ENCODE data around the gene PRKAR1A.

Gene PRKAR1A

GRCh38 chr17:68568581-68568980 is 56.4 kb downstream of the PRKAR1A start:
- no peak for TF ChIP-seq ZNF8 (CRISPR knock-in tag; IDR thresholded peaks at IDR 0.05)
- no peak for TF ChIP-seq ZC3H10 (CRISPR knock-in tag; IDR thresholded peaks at IDR 0.05)
- no peak for TF ChIP-seq TCF4 (CRISPR knock-in tag; IDR thresholded peaks at IDR 0.05; ENCODE audit: borderline replicate concordance)
- ATAC-seq: no peak

- ATAC-seq: no peak
- TF ChIP-seq RARB (CRISPR knock-in tag; IDR thresholded peaks at IDR 0.05) (no peak), ESRRG (CRISPR knock-in tag; IDR thresholded peaks at IDR 0.05) (no peak), POU6F1 (CRISPR knock-in tag; IDR thresholded peaks at IDR 0.05; ENCODE audit: borderline replicate concordance, low read depth) (no peak), ZNF70 (CRISPR knock-in tag; IDR thresholded peaks at IDR 0.05) (no peak), ARNTL (CRISPR knock-in tag; IDR thresholded peaks at IDR 0.05; ENCODE audit: borderline replicate concordance, low read depth) (no peak), CSDC2 (CRISPR knock-in tag; IDR thresholded peaks at IDR 0.05) (no peak), CSRNP3 (CRISPR knock-in tag; IDR thresholded peaks at IDR 0.05) (no peak)
Measured at GRCh38 chr17:68569346-68569745, 57.1 kb downstream of the PRKAR1A start.

GRCh38 chr17:68570526-68570925 is 58.3 kb downstream of the PRKAR1A start:
- no peak for TF ChIP-seq OSR1 (CRISPR knock-in tag; IDR thresholded peaks at IDR 0.05)
- no peak for TF ChIP-seq CREB5 (CRISPR knock-in tag; IDR thresholded peaks at IDR 0.05; ENCODE audit: low read depth)
- TF ChIP-seq PPARA (CRISPR knock-in tag; IDR thresholded peaks at IDR 0.05; ENCODE audit: borderline replicate concordance): no peak
- TF ChIP-seq TOX (CRISPR knock-in tag; IDR thresholded peaks at IDR 0.05; ENCODE audit: borderline replicate concordance): no peak
- TF ChIP-seq PATZ1 (CRISPR knock-in tag; IDR thresholded peaks at IDR 0.05; ENCODE audit: borderline replicate concordance): no peak
- no peak for TF ChIP-seq ZNF8 (CRISPR knock-in tag; IDR thresholded peaks at IDR 0.05)
- TF ChIP-seq SNAI2 (CRISPR knock-in tag; IDR thresholded peaks at IDR 0.05): no peak
- no peak for TF ChIP-seq ARNTL (CRISPR knock-in tag; IDR thresholded peaks at IDR 0.05; ENCODE audit: borderline replicate concordance, low read depth)
- TF ChIP-seq TSHZ2 (CRISPR knock-in tag; IDR thresholded peaks at IDR 0.05): no peak
- no peak for TF ChIP-seq CSDC2 (CRISPR knock-in tag; IDR thresholded peaks at IDR 0.05)
- no peak for TF ChIP-seq POU6F1 (CRISPR knock-in tag; IDR thresholded peaks at IDR 0.05; ENCODE audit: borderline replicate concordance, low read depth)
- no peak for TF ChIP-seq TCF4 (CRISPR knock-in tag; IDR thresholded peaks at IDR 0.05; ENCODE audit: borderline replicate concordance)
- TF ChIP-seq ISL1 (CRISPR knock-in tag; IDR thresholded peaks at IDR 0.05): no peak
- no peak for TF ChIP-seq BACH2 (CRISPR knock-in tag; IDR thresholded peaks at IDR 0.05; ENCODE audit: borderline replicate concordance)
- TF ChIP-seq GLIS3 (CRISPR knock-in tag; IDR thresholded peaks at IDR 0.05): no peak
- ATAC-seq: no peak

All from SK-N-SH treated with all-trans-retinoic acid at 6 μM for 48 hours (cell line).